ENCODE data around the gene GH2.
"Not testable (repeated sequence)": the region's sequence is repeated elsewhere in the genome, so short reads cannot be mapped to it uniquely, and the experiment has no call there.

GH2 gene

GRCh38 chr17:63845509-63845908, 36.2 kb downstream of the GH2 start:
- peaks cover 2% of the 10 kb centered on the region for H3K27me3 Mint-ChIP-seq (ENCODE audit: low read depth)
- no peak overlapping the region for H3K4me3 Mint-ChIP-seq
- DNase-seq (ENCODE audit: low spot score), result no peak
- H3K36me3 Mint-ChIP-seq (ENCODE audit: low read depth), result peaks cover 12% of the 10 kb centered on the region
- peaks cover 7% of the 10 kb centered on the region for H3K9me3 Mint-ChIP-seq
- no peak overlapping the region for H3K27ac Mint-ChIP-seq
- H3K4me1 Mint-ChIP-seq (ENCODE audit: low read depth), result peaks cover 41% of the 10 kb centered on the region

GRCh38 chr17:63843910-63844677, 37.6 kb downstream of the GH2 start:
- peak overlapping the region; percentile 87 for H3K4me3 Mint-ChIP-seq
- H3K27ac Mint-ChIP-seq, result peak overlapping the region; percentile 92
- peaks cover 7% of the 10 kb centered on the region for H3K9me3 Mint-ChIP-seq
- H3K36me3 Mint-ChIP-seq (ENCODE audit: low read depth), result peaks cover 15% of the 10 kb centered on the region
- peaks cover 43% of the 10 kb centered on the region for H3K4me1 Mint-ChIP-seq (ENCODE audit: low read depth)
- DNase-seq (ENCODE audit: low spot score), result no peak
- H3K27me3 Mint-ChIP-seq (ENCODE audit: low read depth), result no peaks in the 10 kb centered on the region

- H3K36me3 Mint-ChIP-seq (ENCODE audit: low read depth), result peaks cover 13% of the 10 kb centered on the region
These were observed 38.3 kb downstream of the GH2 start for GRCh38 chr17:63843387-63843888.

GRCh38 chr17:63842540-63843386, 39.0 kb downstream of the GH2 start, which contains the start of gene SMARCD2:
Gene SMARCD2 (minus strand): TSS chr17:63842685. CDS start chr17:63842674, 11 bp downstream.
- Mint-ChIP-seq H3K27ac (peak within 1 kb of the TSS; percentile 92), H3K36me3 (ENCODE audit: low read depth) (peaks cover 7% of the 10 kb centered on the region), H3K4me1 (ENCODE audit: low read depth) (peaks cover 35% of the 10 kb centered on the region)

More at GRCh38 chr17:63843387-63843888, 38.3 kb downstream of the GH2 start:
- peak overlapping the region; percentile 92 for H3K27ac Mint-ChIP-seq
- not testable (repeated sequence) for H3K9me3 Mint-ChIP-seq; H3K27me3 Mint-ChIP-seq (ENCODE audit: low read depth)
- peak overlapping the region; percentile 87 for H3K4me3 Mint-ChIP-seq
- H3K4me1 Mint-ChIP-seq (ENCODE audit: low read depth), result peaks cover 41% of the 10 kb centered on the region
- DNase-seq (ENCODE audit: low spot score), result peak; percentile 19

GRCh38 chr17:63842173-63842539, 39.6 kb downstream of the GH2 start:
- DNase-seq (ENCODE audit: low spot score), result no peak
- H3K4me1 Mint-ChIP-seq (ENCODE audit: low read depth), result peaks cover 35% of the 10 kb centered on the region

More at GRCh38 chr17:63842540-63843386, 39.0 kb downstream of the GH2 start, which contains the start of gene SMARCD2:
- Mint-ChIP-seq H3K27me3 (ENCODE audit: low read depth) (no peaks in the 10 kb centered on the region), H3K9me3 (peaks cover under 1% of the 10 kb centered on the region), H3K4me3 (peak within 1 kb of the TSS; percentile 98)
- peak; percentile 96 for DNase-seq (ENCODE audit: low spot score)

GRCh38 chr17:63841350-63842172, 40.2 kb downstream of the GH2 start:
- H3K9me3 Mint-ChIP-seq, result no peaks in the 10 kb centered on the region
- peak overlapping the region; percentile 91 for H3K27ac Mint-ChIP-seq
- H3K27me3 Mint-ChIP-seq (ENCODE audit: low read depth), result no peaks in the 10 kb centered on the region
- peaks cover 35% of the 10 kb centered on the region for H3K4me1 Mint-ChIP-seq (ENCODE audit: low read depth)
- H3K4me3 Mint-ChIP-seq, result peak overlapping the region; percentile 98
- H3K36me3 Mint-ChIP-seq (ENCODE audit: low read depth), result peaks cover 14% of the 10 kb centered on the region
- peak; percentile 13 for DNase-seq (ENCODE audit: low spot score)

More at GRCh38 chr17:63842173-63842539, 39.6 kb downstream of the GH2 start:
- peak overlapping the region; percentile 98 for H3K4me3 Mint-ChIP-seq
- no peaks in the 10 kb centered on the region for H3K9me3 Mint-ChIP-seq
- H3K27ac Mint-ChIP-seq, result peak overlapping the region; percentile 91
- H3K36me3 Mint-ChIP-seq (ENCODE audit: low read depth), result peaks cover 8% of the 10 kb centered on the region
- no peaks in the 10 kb centered on the region for H3K27me3 Mint-ChIP-seq (ENCODE audit: low read depth)

- no peaks in the 10 kb centered on the region for H3K27me3 Mint-ChIP-seq (ENCODE audit: low read depth)
- DNase-seq (ENCODE audit: low spot score), result no peak
- H3K4me3 Mint-ChIP-seq, result peak overlapping the region; percentile 98
- no peaks in the 10 kb centered on the region for H3K9me3 Mint-ChIP-seq
- peaks cover 34% of the 10 kb centered on the region for H3K4me1 Mint-ChIP-seq (ENCODE audit: low read depth)
- peaks cover 18% of the 10 kb centered on the region for H3K36me3 Mint-ChIP-seq (ENCODE audit: low read depth)
- H3K27ac Mint-ChIP-seq, result peak overlapping the region; percentile 91
These were observed 41.0 kb downstream of the GH2 start for GRCh38 chr17:63840591-63841349.

GRCh38 chr17:63838631-63839171, 43.0 kb downstream of the GH2 start:
- peak overlapping the region; percentile 15 for H3K4me3 Mint-ChIP-seq

GRCh38 chr17:63837962-63838600, 43.7 kb downstream of the GH2 start:
- no peak for DNase-seq (ENCODE audit: low spot score)
- Mint-ChIP-seq H3K27me3 (ENCODE audit: low read depth) (no peaks in the 10 kb centered on the region), H3K4me3 (no peak overlapping the region), H3K36me3 (ENCODE audit: low read depth) (peaks cover 41% of the 10 kb centered on the region), H3K4me1 (ENCODE audit: low read depth) (peaks cover 24% of the 10 kb centered on the region), H3K9me3 (no peaks in the 10 kb centered on the region), H3K27ac (no peak overlapping the region)

More at GRCh38 chr17:63838631-63839171, 43.0 kb downstream of the GH2 start:
- Mint-ChIP-seq H3K36me3 (ENCODE audit: low read depth) (peaks cover 35% of the 10 kb centered on the region), H3K27me3 (ENCODE audit: low read depth) (no peaks in the 10 kb centered on the region), H3K9me3 (no peaks in the 10 kb centered on the region), H3K4me1 (ENCODE audit: low read depth) (peaks cover 28% of the 10 kb centered on the region), H3K27ac (peak overlapping the region; percentile 50)
- DNase-seq (ENCODE audit: low spot score), result no peak

GRCh38 chr17:63837480-63837879, 44.3 kb downstream of the GH2 start:
- Mint-ChIP-seq H3K4me3 (no peak overlapping the region), H3K4me1 (ENCODE audit: low read depth) (peaks cover 24% of the 10 kb centered on the region), H3K9me3 (no peaks in the 10 kb centered on the region), H3K27ac (no peak overlapping the region), H3K36me3 (ENCODE audit: low read depth) (peaks cover 41% of the 10 kb centered on the region), H3K27me3 (ENCODE audit: low read depth) (no peaks in the 10 kb centered on the region)
- no peak for DNase-seq (ENCODE audit: low spot score)

GRCh38 chr17:63836811-63837210, 44.9 kb downstream of the GH2 start:
- DNase-seq (ENCODE audit: low spot score), result no peak
- H3K27me3 Mint-ChIP-seq (ENCODE audit: low read depth), result no peaks in the 10 kb centered on the region
- peaks cover 24% of the 10 kb centered on the region for H3K4me1 Mint-ChIP-seq (ENCODE audit: low read depth)
- H3K36me3 Mint-ChIP-seq (ENCODE audit: low read depth), result peaks cover 48% of the 10 kb centered on the region
- no peak overlapping the region for H3K4me3 Mint-ChIP-seq
- no peak overlapping the region for H3K27ac Mint-ChIP-seq
- H3K9me3 Mint-ChIP-seq, result no peaks in the 10 kb centered on the region

- Mint-ChIP-seq H3K27me3 (ENCODE audit: low read depth) (no peaks in the 10 kb centered on the region), H3K27ac (peak overlapping the region; percentile 77), H3K9me3 (no peaks in the 10 kb centered on the region), H3K36me3 (ENCODE audit: low read depth) (peaks cover 57% of the 10 kb centered on the region), H3K4me1 (ENCODE audit: low read depth) (peaks cover 26% of the 10 kb centered on the region), H3K4me3 (no peak overlapping the region)
- no peak for DNase-seq (ENCODE audit: low spot score)
These were observed 46.5 kb downstream of the GH2 start for GRCh38 chr17:63835167-63835720.
